Activated CD4-positive, CD25-positive, alpha-beta regulatory T cell treated with anti-CD3 and anti-CD28 coated beads, Interleukin-2, amount 50 U/mL, for 16 hours (primary cell): ENCODE measurements around the gene ANKRD40CL.

Source experiments
- DNase-seq: peaks from one replicate; pipeline ENCODE4 v3.0.0-alpha.2; 2020; ENCODE audit warnings: low read depth, low spot score

ANKRD40CL gene

GRCh38 chr17:50787106-50787505 lies 19.8 kb upstream of the ANKRD40CL start:
- no peak for DNase-seq

GRCh38 chr17:50785946-50786570 lies 18.7 kb upstream of the ANKRD40CL start:
- no peak for DNase-seq

- no peak for DNase-seq
Observed at GRCh38 chr17:50785126-50785525, 17.8 kb upstream of the ANKRD40CL start.

- DNase-seq: no peak
Observed at GRCh38 chr17:50783905-50784304, 16.6 kb upstream of the ANKRD40CL start.

GRCh38 chr17:50783193-50783660 lies 15.9 kb upstream of the ANKRD40CL start:
- DNase-seq: peak; percentile 55

- DNase-seq: no peak
Observed at GRCh38 chr17:50781167-50781566, 13.8 kb upstream of the ANKRD40CL start.

GRCh38 chr17:50779747-50780353 lies 12.5 kb upstream of the ANKRD40CL start:
- DNase-seq: no peak

GRCh38 chr17:50778988-50779387 lies 11.7 kb upstream of the ANKRD40CL start:
- no peak for DNase-seq

GRCh38 chr17:50778471-50778870 lies 11.2 kb upstream of the ANKRD40CL start:
- no peak for DNase-seq

GRCh38 chr17:50775926-50776325 lies 8.6 kb upstream of the ANKRD40CL start:
- no peak for DNase-seq

GRCh38 chr17:50774225-50774803 lies 7.0 kb upstream of the ANKRD40CL start:
- no peak for DNase-seq

GRCh38 chr17:50771991-50772785 lies 4.9 kb upstream of the ANKRD40CL start:
- no peak for DNase-seq

GRCh38 chr17:50770346-50770745 lies 3.0 kb upstream of the ANKRD40CL start:
- no peak for DNase-seq

GRCh38 chr17:50769884-50770283 lies 2.6 kb upstream of the ANKRD40CL start:
- DNase-seq: no peak

- DNase-seq: no peak
Observed at GRCh38 chr17:50768346-50768761, 1.0 kb upstream of the ANKRD40CL start.

- no peak for DNase-seq
Observed at GRCh38 chr17:50767030-50767429, 288 bp downstream of the ANKRD40CL start.

GRCh38 chr17:50766222-50767023 lies 895 bp downstream of the ANKRD40CL start:
- DNase-seq: no peak

- no peak for DNase-seq
Observed at GRCh38 chr17:50765454-50766221, 1.7 kb downstream of the ANKRD40CL start.

- DNase-seq: no peak
Observed at GRCh38 chr17:50764734-50765149, 2.6 kb downstream of the ANKRD40CL start.

GRCh38 chr17:50763716-50764475 lies 3.4 kb downstream of the ANKRD40CL start:
- no peak for DNase-seq
